K562 (cell line): ENCODE measurements around the gene DCXR. TPM values are rescaled to one million over a fixed set of nuclear protein-coding genes. Genes with fewer than 3 reads are reported as not detected.
A peak's percentile ranks its signal among the peaks of the same experiment; 100 is the strongest.

ENCODE experiments used
- ATAC-seq: fragments of 200-7000 bp; cut with Tn5 transposase; 3 replicates; pipeline ENCODE4 v1.9.1; 2020; ENCODE audit warnings: moderate library complexity
- BruUV-seq: library from RNA; stranded (reverse); fragments of 400-500 nt; replicated peaks from 2 replicates; lab custom pipeline; 2021; lab: Mats Ljungman, UMichigan
- CTCF ChIA-PET: fragments of 300-600 bp; formaldehyde crosslinking; extraction: SDS; loops from one replicate; lab custom pipeline; 2021; ENCODE audit warnings: low intra/inter-chr PET ratio; lab: Yijun Ruan, JAX
- POLR2A ChIA-PET: fragments of 300-600, 350-650 bp; sonication (Branson Sonifier 250); formaldehyde crosslinking; extraction: SDS; loops from one replicate; lab custom pipeline; 2021; ENCODE audit warnings: antibody characterized with exemption, inconsistent platforms; lab: Yijun Ruan, JAX
- DNase-seq, 4 experiments: peaks; one replicate each; pipeline versions ENCODE4 v3.0.0 to v3.0.0-alpha.2; 2011 to 2018; ENCODE audit warnings: low spot score in 3 of 4, mixed read lengths in 3 of 4; ENCODE audit errors: extremely low read depth in 1 of 4
- FAIRE-seq: peaks from 2 replicates; lab custom pipeline; 2011; peaks lifted over from hg19 to GRCh38; lab: Jason Lieb, UNC
- H2AFZ ChIP-seq: 2 replicates; pipeline ENCODE4 v1.6.0; 2011; ENCODE audit warnings: low read depth, low read length, control low read depth, inconsistent platforms
- H3K27ac ChIP-seq: fragments of 200-600 bp; 3 replicates; pipeline ENCODE4 v1.8.0; 2011; ENCODE audit warnings: low read depth, mild to moderate bottlenecking, control low read depth, inconsistent platforms, low read length, moderate library complexity, mixed read lengths; ENCODE audit errors: extremely low read depth
- H3K27me3 ChIP-seq, 2 experiments: fragments of 300-600 bp in 1 of 2; 2 replicates in 1 of 2; 3 replicates in 1 of 2; pipeline versions ENCODE4 v1.6.0 to v1.8.0; 2011; ENCODE audit warnings: inconsistent platforms in 2 of 2, low read length in 2 of 2, mild to moderate bottlenecking in 1 of 2, mixed read lengths in 1 of 2, moderate library complexity in 1 of 2; ENCODE audit not compliant: control insufficient read depth in 2 of 2, insufficient read depth in 2 of 2
- H3K36me3 ChIP-seq: fragments of 300-600 bp; 3 replicates; pipeline ENCODE4 v1.8.0; 2011; ENCODE audit warnings: mild to moderate bottlenecking, low read length, inconsistent platforms; ENCODE audit not compliant: control insufficient read depth, insufficient read depth
- H3K4me1 ChIP-seq, 2 experiments: fragments of 200-600 bp in 1 of 2; replicated peaks in 1 of 2; 2 replicates in 1 of 2; 3 replicates in 1 of 2; pipeline versions ENCODE4 v1.5.1 to v1.8.0; 2011; ENCODE audit warnings: inconsistent platforms in 2 of 2, low read length in 2 of 2, mild to moderate bottlenecking in 1 of 2, mixed read lengths in 1 of 2, moderate library complexity in 1 of 2; ENCODE audit not compliant: control insufficient read depth in 2 of 2, insufficient read depth in 2 of 2
- H3K4me2 ChIP-seq: 2 replicates; pipeline ENCODE4 v1.6.1; 2011; ENCODE audit warnings: low read length, control low read depth, inconsistent platforms, mixed read lengths; ENCODE audit not compliant: insufficient read depth
- H3K4me3 ChIP-seq: fragments of 200-600 bp; sonication (generic), shearing (Covaris generic); 2 replicates; pipeline ENCODE4 v1.5.1; 2016; ENCODE audit warnings: control low read depth, inconsistent platforms
- H3K79me2 ChIP-seq: fragments of 200-600 bp; 3 replicates; pipeline ENCODE4 v1.8.0; 2011; ENCODE audit warnings: low read length, inconsistent platforms; ENCODE audit not compliant: control insufficient read depth, insufficient read depth
- H3K9ac ChIP-seq, 2 experiments: 2 replicates each; pipeline versions ENCODE4 v1.6.0 to v1.6.1; 2011; ENCODE audit warnings: low read depth in 2 of 2, low read length in 2 of 2, control low read depth in 1 of 2, inconsistent platforms in 1 of 2, mild to moderate bottlenecking in 1 of 2, mixed read lengths in 1 of 2; ENCODE audit not compliant: insufficient read depth in 1 of 2
- H3K9me1 ChIP-seq: one replicate; pipeline ENCODE4 v1.6.0; 2011; ENCODE audit warnings: inconsistent platforms, mild to moderate bottlenecking, low read length, moderate library complexity; ENCODE audit not compliant: control insufficient read depth, insufficient read depth
- H3K9me3 ChIP-seq: replicated peaks from 2 replicates; pipeline ENCODE4 v1.5.1; 2011; ENCODE audit warnings: low read depth, low read length, inconsistent platforms; ENCODE audit not compliant: control insufficient read depth, insufficient read depth
- H4K20me1 ChIP-seq: replicated peaks from 2 replicates; pipeline ENCODE4 v1.6.1; 2011; ENCODE audit warnings: low read length, inconsistent platforms, mixed read lengths; ENCODE audit not compliant: control insufficient read depth, insufficient read depth
- HNRNPL ChIP-seq: fragments of 200-400 bp; formaldehyde crosslinking; IDR thresholded peaks from 2 replicates; pipeline ENCODE4 v1.6.1; 2017; ENCODE audit warnings: low read depth, mild to moderate bottlenecking, low read length
- KDM4B ChIP-seq, 2 experiments: fragments of 450-650 bp in 1 of 2; sonication (generic) in 1 of 2; IDR thresholded peaks; 2 replicates each; pipeline ENCODE4 v1.6.1; 2016 to 2017; ENCODE audit warnings: borderline replicate concordance in 2 of 2, antibody characterized with exemption in 1 of 2, low read depth in 1 of 2, mild to moderate bottlenecking in 1 of 2
- OTX1 ChIP-seq: fragments of 450-650 bp; formaldehyde crosslinking; IDR thresholded peaks from 2 replicates; pipeline ENCODE4 v1.4.0; 2022; ENCODE audit warnings: mild to moderate bottlenecking
- SMAD3 ChIP-seq: fragments of 450-650 bp; formaldehyde crosslinking; conservative IDR thresholded peaks from 2 replicates; pipeline ENCODE4 v1.4.0; 2020; ENCODE audit warnings: mild to moderate bottlenecking
- SPI1 ChIP-seq: IDR thresholded peaks from 2 replicates; pipeline ENCODE4 v1.6.1; 2011; ENCODE audit warnings: low read depth, low read length, control low read depth, borderline replicate concordance
- ZNF143 ChIP-seq: sonication (generic); formaldehyde crosslinking; IDR thresholded peaks from 2 replicates; pipeline ENCODE4 v1.9.0; 2022; ENCODE audit warnings: mild to moderate bottlenecking, missing genetic modification reagents
- WGBS: fragments of 100-300 bp; shearing (Covaris generic); methylation state at CpG from one replicate; pipeline ENCODE4 v1.1.6; 2016; ENCODE audit warnings: low coverage, mixed read lengths; ENCODE audit not compliant: insufficient coverage; ENCODE audit errors: missing lambda C conversion rate; 5-methylcytosine and 5-hydroxymethylcytosine counted together
- in situ Hi-C: fragments of 300-500 bp; cut with MboI; formaldehyde crosslinking; loops from 4 replicates; pipeline ENCODE4 v1.15.0; 2018; ENCODE audit warnings: inconsistent platforms, mixed read lengths
- intact Hi-C: fragments of 100-400 bp; cut with micrococcal nuclease; formaldehyde crosslinking; loops from 2 replicates; pipeline ENCODE4 v1.14.2; 2022
- polyA plus RNA-seq, 8 experiments: library from polyadenylated mRNA; depleted of rRNA in 4 of 8; stranded (reverse) in 5 of 8; unstranded in 3 of 8; fragments of >200 nt; fragmentation: Nextera tagmentation in 2 of 8; fragmentation: Illumina TruSeq in 1 of 8; extraction: Ambion mirVana in 2 of 8; extraction: Trizol in 1 of 8; gene quantifications; 2 replicates each; pipeline versions ENCODE4 v1.2.1 to v1.2.3, GENCODE V29; 2011 to 2014; ENCODE audit warnings: inconsistent platforms in 1 of 8, missing spikeins in 1 of 8
- total RNA-seq, 7 experiments: library from RNA; depleted of rRNA in 6 of 7; stranded (reverse); fragments of >200 nt in 6 of 7; fragmentation: Illumina TruSeq in 2 of 7; extraction: Trizol in 2 of 7; gene quantifications; 2 replicates each; pipeline versions ENCODE4 v1.2.1 to v1.2.3, GENCODE V29; 2011 to 2021; ENCODE audit warnings: low replicate concordance in 1 of 7
- TF ChIP-seq, protein P1 (sequence below): fragments of 250-450 bp; sonication (Bioruptor Pico); IDR thresholded peaks from 2 replicates; pipeline ENCODE4 v1.5.0; 2021; ENCODE audit warnings: mild to moderate bottlenecking, moderate library complexity
- TF ChIP-seq, protein P2 (sequence below): sonication (generic); formaldehyde crosslinking; IDR thresholded peaks from 2 replicates; pipeline ENCODE4 v1.8.1; 2023; ENCODE audit warnings: missing genetic modification reagents, mild to moderate bottlenecking, borderline replicate concordance

The DCXR gene
- total and polyA plus RNA-seq, 9 of the 15 experiments (the other 6 are each of a cell fraction or from before 2014, with no cell fraction given): 21.3 to 274 (median 156) TPM

- TF ChIP-seq, protein P1, sequence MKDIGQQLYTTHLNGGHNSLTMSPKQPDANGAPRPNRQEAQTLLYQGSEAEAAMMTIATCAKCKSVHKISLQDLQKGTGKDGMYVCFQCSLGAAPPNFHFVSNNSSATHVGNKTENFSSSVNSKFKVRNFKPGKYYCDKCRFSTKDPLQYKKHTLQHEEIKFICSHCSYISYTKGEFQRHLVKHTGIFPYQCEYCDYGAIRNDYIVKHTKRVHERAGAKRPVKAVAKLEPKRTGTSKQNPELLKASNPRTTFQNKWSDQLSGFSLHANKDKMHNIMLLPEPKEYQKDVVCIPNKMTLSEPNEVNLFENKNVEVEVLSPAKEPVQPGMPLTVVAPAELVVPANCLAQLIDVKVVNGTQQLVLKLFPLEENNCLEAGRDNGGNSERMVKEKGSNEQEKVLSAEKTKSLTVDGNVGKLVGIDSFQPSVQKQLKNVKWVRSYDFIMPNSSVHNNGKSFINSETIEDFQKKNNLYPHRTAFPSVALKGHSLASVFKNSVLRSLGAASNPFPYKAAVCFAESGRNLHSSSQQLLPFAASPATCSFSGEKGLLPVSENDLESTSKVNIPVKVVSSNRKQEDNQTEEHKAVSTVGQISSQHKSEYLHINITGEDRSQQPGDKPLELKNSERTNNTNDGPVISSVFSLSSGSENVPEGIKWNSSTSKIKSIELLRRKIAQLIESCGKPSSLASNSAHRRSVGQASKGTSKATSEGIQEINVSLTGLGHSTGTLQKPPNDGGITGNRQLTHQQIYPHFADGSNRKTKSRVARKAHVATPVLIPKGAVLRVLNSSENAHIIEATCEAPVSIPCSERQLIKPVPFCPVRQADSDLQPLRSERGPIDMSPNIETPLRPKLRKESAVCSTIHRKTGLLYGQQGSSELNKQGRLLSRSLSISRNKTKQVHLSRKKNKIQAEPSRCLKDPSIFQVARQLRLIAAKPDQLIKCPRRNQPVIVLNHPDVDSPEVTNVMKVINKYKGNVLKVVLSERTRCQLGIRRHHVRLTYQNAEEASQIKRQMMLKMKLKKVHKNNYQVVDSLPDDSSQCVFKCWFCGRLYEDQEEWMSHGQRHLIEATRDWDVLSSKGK (CRISPR knock-in tag): no peak
These were observed 28.1 kb downstream of the DCXR start (continued) for GRCh38 chr17:82009413-82009812.

DNA sequence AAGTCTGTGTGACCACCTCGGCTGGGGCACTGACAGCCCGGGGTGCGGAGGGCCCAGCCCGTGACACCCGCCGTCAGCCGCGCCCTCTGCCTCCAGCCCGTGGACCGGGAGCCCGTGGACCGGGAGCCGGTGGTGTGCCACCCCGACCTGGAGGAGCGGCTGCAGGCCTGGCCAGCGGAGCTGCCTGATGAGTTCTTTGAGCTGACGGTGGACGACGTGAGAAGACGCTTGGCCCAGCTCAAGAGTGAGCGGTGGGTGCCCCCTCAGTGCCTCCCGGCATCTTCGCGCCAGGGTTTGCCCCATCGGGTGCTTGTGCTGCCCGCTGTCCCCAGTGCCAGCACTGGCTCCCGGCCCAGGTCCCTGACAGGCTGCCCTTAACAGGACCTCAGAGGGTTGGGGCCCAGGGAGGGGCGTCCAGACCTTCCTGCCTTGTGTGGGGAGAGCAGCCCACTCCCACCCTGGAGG, 28.5 kb downstream of the DCXR start:
- POLR2A ChIA-PET: no interaction called here
- no TSS peak for BruUV-seq
- peaks cover 0 to 84% of the 10 kb centered on the region in 2 experiments; a peak in 1 of 5 replicates for H3K4me1 ChIP-seq

More for the DNA sequence above, 28.5 kb downstream of the DCXR start:
- no peak overlapping the region for H3K4me3 ChIP-seq
- H3K4me2 ChIP-seq: no peak overlapping the region
- CTCF ChIA-PET: no interaction called here
- H3K9me3 ChIP-seq: no peaks in the 10 kb centered on the region
- in situ Hi-C loops (no loop called here), intact Hi-C loops (no loop called here)
- 0 out of 2 replicates have a peak, but pooled peaks cover 4% of the 10 kb centered on the region for H4K20me1 ChIP-seq
- no peak overlapping the region for H2AFZ ChIP-seq
- H3K9me1 ChIP-seq: peaks cover 3% of the 10 kb centered on the region
- TF ChIP-seq, protein P2, sequence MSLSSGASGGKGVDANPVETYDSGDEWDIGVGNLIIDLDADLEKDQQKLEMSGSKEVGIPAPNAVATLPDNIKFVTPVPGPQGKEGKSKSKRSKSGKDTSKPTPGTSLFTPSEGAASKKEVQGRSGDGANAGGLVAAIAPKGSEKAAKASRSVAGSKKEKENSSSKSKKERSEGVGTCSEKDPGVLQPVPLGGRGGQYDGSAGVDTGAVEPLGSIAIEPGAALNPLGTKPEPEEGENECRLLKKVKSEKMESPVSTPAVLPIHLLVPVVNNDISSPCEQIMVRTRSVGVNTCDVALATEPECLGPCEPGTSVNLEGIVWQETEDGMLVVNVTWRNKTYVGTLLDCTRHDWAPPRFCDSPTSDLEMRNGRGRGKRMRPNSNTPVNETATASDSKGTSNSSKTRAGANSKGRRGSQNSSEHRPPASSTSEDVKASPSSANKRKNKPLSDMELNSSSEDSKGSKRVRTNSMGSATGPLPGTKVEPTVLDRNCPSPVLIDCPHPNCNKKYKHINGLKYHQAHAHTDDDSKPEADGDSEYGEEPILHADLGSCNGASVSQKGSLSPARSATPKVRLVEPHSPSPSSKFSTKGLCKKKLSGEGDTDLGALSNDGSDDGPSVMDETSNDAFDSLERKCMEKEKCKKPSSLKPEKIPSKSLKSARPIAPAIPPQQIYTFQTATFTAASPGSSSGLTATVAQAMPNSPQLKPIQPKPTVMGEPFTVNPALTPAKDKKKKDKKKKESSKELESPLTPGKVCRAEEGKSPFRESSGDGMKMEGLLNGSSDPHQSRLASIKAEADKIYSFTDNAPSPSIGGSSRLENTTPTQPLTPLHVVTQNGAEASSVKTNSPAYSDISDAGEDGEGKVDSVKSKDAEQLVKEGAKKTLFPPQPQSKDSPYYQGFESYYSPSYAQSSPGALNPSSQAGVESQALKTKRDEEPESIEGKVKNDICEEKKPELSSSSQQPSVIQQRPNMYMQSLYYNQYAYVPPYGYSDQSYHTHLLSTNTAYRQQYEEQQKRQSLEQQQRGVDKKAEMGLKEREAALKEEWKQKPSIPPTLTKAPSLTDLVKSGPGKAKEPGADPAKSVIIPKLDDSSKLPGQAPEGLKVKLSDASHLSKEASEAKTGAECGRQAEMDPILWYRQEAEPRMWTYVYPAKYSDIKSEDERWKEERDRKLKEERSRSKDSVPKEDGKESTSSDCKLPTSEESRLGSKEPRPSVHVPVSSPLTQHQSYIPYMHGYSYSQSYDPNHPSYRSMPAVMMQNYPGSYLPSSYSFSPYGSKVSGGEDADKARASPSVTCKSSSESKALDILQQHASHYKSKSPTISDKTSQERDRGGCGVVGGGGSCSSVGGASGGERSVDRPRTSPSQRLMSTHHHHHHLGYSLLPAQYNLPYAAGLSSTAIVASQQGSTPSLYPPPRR (CRISPR knock-in tag): no peak
- no peak for TF ChIP-seq KDM4B (IDR thresholded peaks at IDR 0.05; ENCODE audit: borderline replicate concordance in 2 of 2, low read depth in 1 of 2)
- TF ChIP-seq SPI1: no peak
- TF ChIP-seq SMAD3 (CRISPR knock-in tag): no peak
- no peak for TF ChIP-seq ZNF143
- TF ChIP-seq OTX1: no peak
- TF ChIP-seq HNRNPL: peak; percentile 28; the same call in 1 of the 2 replicates
- H3K27me3 ChIP-seq: no peaks in the 10 kb centered on the region
- FAIRE-seq (no peak), ATAC-seq (no peak), DNase-seq (no peak)
- H3K79me2 ChIP-seq: no peaks in the 10 kb centered on the region
- H3K27ac ChIP-seq: no peak overlapping the region
- WGBS: 94% methylated on average over 12 of the region's 28 CpGs
- no peak overlapping the region; a peak in 1 of 4 replicates for H3K9ac ChIP-seq
- H3K36me3 ChIP-seq: no peaks in the 10 kb centered on the region; the same call in 2 of the 3 replicates
